HepG2 (cell line): ENCODE measurements around the gene TPRG1L.

Experiments used
- ARHGAP35 ChIP-seq: sonication (generic); formaldehyde crosslinking; IDR thresholded peaks from 2 replicates; pipeline ENCODE4 v1.9.0; 2022; ENCODE audit warnings: mild to moderate bottlenecking, inconsistent platforms, moderate library complexity, missing genetic modification reagents, borderline replicate concordance
- ZNF687 ChIP-seq: sonication (generic); formaldehyde crosslinking; IDR thresholded peaks from 2 replicates; pipeline ENCODE4 v1.5.1; 2020; ENCODE audit warnings: mild to moderate bottlenecking, missing genetic modification reagents, moderate library complexity
- TF ChIP-seq, protein P1 (sequence below), 2 experiments: sonication (generic) in 1 of 2; formaldehyde crosslinking in 1 of 2; IDR thresholded peaks; 2 replicates each; pipeline versions ENCODE4 v1.4.0 to v1.6.1; 2018 to 2020; ENCODE audit warnings: missing genetic modification reagents in 2 of 2, borderline replicate concordance in 1 of 2, low read depth in 1 of 2, mild to moderate bottlenecking in 1 of 2, missing biosample characterization in 1 of 2
- TF ChIP-seq, protein P2 (sequence below): sonication (generic); formaldehyde crosslinking; IDR thresholded peaks from 2 replicates; pipeline ENCODE4 v1.5.0; 2020; ENCODE audit warnings: mild to moderate bottlenecking, missing genetic modification reagents, moderate library complexity

DNA sequence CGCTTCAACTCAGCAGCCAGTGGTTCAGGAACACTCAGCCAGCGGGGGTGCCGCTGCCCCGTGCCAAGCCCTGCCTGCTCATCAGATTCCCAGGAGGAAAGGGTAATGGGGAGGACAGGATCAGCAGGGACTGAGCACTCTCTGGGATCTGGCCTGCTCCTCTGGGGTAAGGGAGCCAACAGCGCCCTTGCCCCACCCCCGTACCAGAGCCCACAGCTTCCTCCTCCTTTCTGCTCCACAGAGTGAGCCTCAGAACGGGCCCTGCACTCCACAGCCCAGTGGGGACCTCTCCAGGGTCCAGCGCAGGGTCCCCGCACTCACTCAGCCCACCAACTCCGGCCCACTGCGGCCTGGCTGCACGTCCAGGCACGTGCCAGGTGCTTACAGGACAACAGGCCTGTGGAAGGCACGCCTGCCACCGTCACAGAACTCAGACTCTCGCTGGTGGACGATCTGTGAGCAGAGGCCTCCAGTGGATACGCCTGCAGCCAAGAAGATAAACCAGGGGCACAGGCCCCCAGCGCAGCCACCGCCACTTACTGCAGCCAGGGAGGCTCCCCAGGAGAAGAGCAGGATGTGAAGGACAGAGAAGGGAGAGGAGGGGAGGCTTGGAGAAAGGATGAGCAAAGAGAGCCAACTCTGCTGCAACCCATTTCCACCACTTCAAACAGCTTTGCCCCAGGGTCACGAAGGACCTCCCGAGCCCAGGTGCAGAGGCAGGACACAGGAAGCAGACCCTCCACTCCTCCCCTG, 15.6 kb upstream of the TPRG1L start:
- TF ChIP-seq ARHGAP35 (CRISPR knock-in tag) (no peak), ZNF687 (CRISPR knock-in tag) (no peak)
- TF ChIP-seq, protein P1, sequence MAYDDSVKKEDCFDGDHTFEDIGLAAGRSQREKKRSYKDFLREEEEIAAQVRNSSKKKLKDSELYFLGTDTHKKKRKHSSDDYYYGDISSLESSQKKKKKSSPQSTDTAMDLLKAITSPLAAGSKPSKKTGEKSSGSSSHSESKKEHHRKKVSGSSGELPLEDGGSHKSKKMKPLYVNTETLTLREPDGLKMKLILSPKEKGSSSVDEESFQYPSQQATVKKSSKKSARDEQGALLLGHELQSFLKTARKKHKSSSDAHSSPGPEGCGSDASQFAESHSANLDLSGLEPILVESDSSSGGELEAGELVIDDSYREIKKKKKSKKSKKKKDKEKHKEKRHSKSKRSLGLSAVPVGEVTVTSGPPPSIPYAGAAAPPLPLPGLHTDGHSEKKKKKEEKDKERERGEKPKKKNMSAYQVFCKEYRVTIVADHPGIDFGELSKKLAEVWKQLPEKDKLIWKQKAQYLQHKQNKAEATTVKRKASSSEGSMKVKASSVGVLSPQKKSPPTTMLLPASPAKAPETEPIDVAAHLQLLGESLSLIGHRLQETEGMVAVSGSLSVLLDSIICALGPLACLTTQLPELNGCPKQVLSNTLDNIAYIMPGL (CRISPR knock-in tag; IDR thresholded peaks at IDR 0.05; ENCODE audit: borderline replicate concordance in 1 of 2, low read depth in 1 of 2) = no peak
- TF ChIP-seq, protein P2, sequence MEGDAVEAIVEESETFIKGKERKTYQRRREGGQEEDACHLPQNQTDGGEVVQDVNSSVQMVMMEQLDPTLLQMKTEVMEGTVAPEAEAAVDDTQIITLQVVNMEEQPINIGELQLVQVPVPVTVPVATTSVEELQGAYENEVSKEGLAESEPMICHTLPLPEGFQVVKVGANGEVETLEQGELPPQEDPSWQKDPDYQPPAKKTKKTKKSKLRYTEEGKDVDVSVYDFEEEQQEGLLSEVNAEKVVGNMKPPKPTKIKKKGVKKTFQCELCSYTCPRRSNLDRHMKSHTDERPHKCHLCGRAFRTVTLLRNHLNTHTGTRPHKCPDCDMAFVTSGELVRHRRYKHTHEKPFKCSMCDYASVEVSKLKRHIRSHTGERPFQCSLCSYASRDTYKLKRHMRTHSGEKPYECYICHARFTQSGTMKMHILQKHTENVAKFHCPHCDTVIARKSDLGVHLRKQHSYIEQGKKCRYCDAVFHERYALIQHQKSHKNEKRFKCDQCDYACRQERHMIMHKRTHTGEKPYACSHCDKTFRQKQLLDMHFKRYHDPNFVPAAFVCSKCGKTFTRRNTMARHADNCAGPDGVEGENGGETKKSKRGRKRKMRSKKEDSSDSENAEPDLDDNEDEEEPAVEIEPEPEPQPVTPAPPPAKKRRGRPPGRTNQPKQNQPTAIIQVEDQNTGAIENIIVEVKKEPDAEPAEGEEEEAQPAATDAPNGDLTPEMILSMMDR (CRISPR knock-in tag) = no peak
